Gastrocnemius medialis (tissue), 4 donors: ENCODE data around the gene KHDC1.

ENCODE experiments used
- POLR2A ChIP-seq, 2 donors: fragments of 450-650 bp; IDR thresholded peaks; one replicate each; pipeline ENCODE4 v1.6.1; 2017; ENCODE audit warnings: antibody characterized with exemption in 2 of 2, mild to moderate bottlenecking in 2 of 2, moderate library complexity in 2 of 2
- TF ChIP-seq, protein P1 (sequence below), 5 experiments: fragments of 450-650 bp in 3 of 5; fragments of 200-600 bp in 2 of 5; sonication (generic) in 2 of 5; IDR thresholded peaks in 4 of 5; conservative IDR thresholded peaks in 1 of 5; 1 replicate in 4 of 5; 2 replicates in 1 of 5; pipeline ENCODE4 v1.5.1; 2016 to 2019; ENCODE audit warnings: antibody characterized with exemption in 5 of 5, mild to moderate bottlenecking in 3 of 5, moderate library complexity in 3 of 5

DNA sequence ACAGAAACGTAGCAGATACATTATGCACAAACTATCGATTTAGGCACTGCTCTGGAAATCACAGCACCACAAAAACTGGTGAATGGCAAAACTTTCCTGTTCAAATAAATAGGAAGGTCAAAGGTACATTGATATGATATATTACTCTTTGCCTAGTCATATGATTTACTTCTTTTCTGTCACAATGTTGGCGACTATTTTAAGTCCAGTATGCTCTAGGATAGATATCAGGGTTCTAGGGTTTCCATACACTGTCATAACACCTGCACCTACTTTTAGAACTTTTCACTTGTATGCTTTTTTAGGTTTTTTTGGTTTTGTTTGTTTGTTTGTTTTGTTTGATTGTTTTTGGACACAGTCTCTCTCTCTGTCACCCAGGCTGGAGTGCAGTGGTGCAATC, 62.7 kb downstream of the KHDC1 start:
- TF ChIP-seq, protein P1, sequence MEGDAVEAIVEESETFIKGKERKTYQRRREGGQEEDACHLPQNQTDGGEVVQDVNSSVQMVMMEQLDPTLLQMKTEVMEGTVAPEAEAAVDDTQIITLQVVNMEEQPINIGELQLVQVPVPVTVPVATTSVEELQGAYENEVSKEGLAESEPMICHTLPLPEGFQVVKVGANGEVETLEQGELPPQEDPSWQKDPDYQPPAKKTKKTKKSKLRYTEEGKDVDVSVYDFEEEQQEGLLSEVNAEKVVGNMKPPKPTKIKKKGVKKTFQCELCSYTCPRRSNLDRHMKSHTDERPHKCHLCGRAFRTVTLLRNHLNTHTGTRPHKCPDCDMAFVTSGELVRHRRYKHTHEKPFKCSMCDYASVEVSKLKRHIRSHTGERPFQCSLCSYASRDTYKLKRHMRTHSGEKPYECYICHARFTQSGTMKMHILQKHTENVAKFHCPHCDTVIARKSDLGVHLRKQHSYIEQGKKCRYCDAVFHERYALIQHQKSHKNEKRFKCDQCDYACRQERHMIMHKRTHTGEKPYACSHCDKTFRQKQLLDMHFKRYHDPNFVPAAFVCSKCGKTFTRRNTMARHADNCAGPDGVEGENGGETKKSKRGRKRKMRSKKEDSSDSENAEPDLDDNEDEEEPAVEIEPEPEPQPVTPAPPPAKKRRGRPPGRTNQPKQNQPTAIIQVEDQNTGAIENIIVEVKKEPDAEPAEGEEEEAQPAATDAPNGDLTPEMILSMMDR (IDR thresholded peaks at IDR 0.05 in 4 of 5, conservative IDR thresholded peaks at IDR 0.05 in 1 of 5), result no peak
- TF ChIP-seq POLR2A (IDR thresholded peaks at IDR 0.05), result no peak
